Measurements from ENCODE around the gene SPAM1.

The SPAM1 gene

DNA sequence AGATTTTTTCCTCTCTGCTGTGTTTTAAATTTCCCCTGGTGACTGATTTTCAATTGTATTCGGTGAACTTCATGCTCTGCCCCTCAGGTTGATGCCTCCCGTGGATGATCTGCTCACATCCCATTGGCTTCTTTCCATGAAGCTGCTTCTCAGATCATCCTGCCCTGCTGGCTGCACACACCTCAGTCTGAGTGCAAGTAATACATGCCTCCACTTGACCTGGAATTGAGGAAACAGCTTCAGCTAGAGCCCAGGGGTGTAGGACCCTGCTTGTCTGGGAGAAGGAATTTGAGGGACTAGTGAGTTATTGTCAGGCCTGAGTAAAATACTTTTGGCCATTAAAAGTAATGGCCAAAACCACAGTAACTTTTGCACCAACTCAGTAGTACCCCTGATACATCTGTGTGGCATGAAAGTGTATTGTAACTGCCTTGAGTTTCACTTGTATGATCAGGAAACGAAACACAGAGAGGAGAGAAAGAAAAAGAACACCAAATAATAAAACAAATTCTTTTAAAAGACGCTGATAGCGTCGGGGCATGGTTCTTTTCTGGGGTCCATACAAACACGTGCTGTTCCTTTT, 49.4 kb downstream of the SPAM1 start:
- no peak for DNase-seq (ENCODE audit: low read depth)
- H3K4me3 ChIP-seq (ENCODE audit: control insufficient read depth, low read depth, low read length) = no peak overlapping the region
- TF ChIP-seq, protein P1, sequence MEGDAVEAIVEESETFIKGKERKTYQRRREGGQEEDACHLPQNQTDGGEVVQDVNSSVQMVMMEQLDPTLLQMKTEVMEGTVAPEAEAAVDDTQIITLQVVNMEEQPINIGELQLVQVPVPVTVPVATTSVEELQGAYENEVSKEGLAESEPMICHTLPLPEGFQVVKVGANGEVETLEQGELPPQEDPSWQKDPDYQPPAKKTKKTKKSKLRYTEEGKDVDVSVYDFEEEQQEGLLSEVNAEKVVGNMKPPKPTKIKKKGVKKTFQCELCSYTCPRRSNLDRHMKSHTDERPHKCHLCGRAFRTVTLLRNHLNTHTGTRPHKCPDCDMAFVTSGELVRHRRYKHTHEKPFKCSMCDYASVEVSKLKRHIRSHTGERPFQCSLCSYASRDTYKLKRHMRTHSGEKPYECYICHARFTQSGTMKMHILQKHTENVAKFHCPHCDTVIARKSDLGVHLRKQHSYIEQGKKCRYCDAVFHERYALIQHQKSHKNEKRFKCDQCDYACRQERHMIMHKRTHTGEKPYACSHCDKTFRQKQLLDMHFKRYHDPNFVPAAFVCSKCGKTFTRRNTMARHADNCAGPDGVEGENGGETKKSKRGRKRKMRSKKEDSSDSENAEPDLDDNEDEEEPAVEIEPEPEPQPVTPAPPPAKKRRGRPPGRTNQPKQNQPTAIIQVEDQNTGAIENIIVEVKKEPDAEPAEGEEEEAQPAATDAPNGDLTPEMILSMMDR (IDR thresholded peaks at IDR 0.05; ENCODE audit: control insufficient read depth, insufficient read depth, low read depth, low read length, missing control alignments) = no peak

DNA sequence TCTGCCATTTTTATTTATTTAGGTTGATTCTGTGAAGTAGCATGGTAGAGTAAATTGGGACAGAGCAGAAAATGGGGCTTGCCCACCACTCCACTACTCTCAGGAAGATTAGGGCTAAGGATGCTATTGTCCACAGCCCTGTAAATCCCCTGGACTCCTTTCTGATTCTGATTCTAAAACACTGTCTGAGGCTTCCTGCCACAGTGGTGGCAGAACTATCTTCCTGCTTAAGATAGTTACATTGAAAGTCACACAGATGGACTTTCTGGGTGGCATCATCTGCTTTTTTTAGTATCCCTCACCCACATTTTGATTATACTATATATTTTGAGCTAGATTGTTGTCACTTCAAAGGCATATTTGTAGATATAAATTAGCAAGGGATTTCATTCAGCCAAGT, 50.0 kb downstream of the SPAM1 start:
- DNase-seq (ENCODE audit: low read depth) = no peak
- TF ChIP-seq, protein P1 (IDR thresholded peaks at IDR 0.05; ENCODE audit: control insufficient read depth, insufficient read depth, low read depth, low read length, missing control alignments) = no peak
- H3K4me3 ChIP-seq (ENCODE audit: control insufficient read depth, low read depth, low read length) = no peak overlapping the region

DNA sequence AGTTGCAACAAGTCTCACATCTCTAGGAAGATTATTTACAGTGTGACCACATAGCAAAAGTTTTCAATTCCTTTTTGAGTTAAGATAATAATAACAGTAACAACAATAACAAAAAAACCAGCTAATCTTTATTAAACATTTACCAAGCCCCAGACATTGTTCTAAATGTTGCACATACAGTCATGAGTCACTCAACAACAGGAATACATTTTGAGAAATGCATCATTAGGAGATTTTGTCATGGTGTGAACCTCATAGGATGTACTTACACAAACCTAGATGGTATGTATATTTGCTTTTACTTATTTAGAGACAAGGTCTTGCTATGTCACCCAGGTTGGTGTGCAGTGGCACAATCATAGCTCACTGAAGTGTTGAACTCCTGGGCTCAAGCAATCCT, 52.0 kb downstream of the SPAM1 start:
- TF ChIP-seq, protein P1 (IDR thresholded peaks at IDR 0.05; ENCODE audit: control insufficient read depth, insufficient read depth, low read depth, low read length, missing control alignments) = no peak
- no peak overlapping the region for H3K4me3 ChIP-seq (ENCODE audit: control insufficient read depth, low read depth, low read length)
- no peak for DNase-seq (ENCODE audit: low read depth)

DNA sequence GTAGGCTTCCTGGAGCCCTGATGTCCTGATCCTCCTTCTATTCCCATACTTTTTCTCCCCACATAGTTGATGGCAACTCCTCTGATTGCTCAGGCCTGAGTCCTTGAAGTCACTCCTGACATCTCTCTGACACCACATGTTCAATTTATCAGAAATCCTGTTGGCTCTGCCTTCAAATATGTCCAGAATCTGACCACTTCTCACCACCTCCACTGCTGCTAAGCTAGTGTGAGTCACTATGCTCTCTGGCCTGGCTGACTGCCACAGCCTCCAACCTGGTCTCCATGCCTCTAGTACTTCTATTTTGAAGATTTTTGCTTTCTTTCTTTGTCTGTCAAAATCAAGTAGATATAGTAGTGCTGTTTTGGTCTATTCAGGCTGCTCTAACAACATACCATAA, 54.8 kb downstream of the SPAM1 start:
- TF ChIP-seq, protein P1 (IDR thresholded peaks at IDR 0.05; ENCODE audit: control insufficient read depth, insufficient read depth, low read depth, low read length, missing control alignments) = no peak
- no peak for DNase-seq (ENCODE audit: low read depth)
- H3K4me3 ChIP-seq (ENCODE audit: control insufficient read depth, low read depth, low read length) = no peak overlapping the region

DNA sequence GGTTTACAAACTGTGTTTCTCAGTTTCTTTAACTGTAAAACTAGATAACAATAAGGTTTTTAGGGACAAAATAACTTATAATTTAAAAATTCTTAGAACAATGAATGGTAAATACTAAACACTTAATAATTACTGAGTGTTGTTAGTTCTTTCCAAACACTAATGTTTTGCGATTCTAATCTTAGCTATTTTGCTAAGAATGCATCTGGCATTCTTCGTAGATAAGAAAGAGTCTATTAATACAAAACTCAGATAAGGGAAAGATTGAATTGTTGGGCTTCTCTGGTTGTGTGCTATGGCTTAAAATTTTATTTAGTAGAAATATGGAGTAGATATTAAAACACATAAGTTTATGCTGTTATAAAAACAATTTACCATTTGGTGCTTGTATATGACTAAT, 62.4 kb downstream of the SPAM1 start:
- TF ChIP-seq, protein P1 (IDR thresholded peaks at IDR 0.05; ENCODE audit: control insufficient read depth, insufficient read depth, low read depth, low read length, missing control alignments) = no peak
- DNase-seq (ENCODE audit: low read depth) = no peak
- no peak overlapping the region for H3K4me3 ChIP-seq (ENCODE audit: control insufficient read depth, low read depth, low read length)

DNA sequence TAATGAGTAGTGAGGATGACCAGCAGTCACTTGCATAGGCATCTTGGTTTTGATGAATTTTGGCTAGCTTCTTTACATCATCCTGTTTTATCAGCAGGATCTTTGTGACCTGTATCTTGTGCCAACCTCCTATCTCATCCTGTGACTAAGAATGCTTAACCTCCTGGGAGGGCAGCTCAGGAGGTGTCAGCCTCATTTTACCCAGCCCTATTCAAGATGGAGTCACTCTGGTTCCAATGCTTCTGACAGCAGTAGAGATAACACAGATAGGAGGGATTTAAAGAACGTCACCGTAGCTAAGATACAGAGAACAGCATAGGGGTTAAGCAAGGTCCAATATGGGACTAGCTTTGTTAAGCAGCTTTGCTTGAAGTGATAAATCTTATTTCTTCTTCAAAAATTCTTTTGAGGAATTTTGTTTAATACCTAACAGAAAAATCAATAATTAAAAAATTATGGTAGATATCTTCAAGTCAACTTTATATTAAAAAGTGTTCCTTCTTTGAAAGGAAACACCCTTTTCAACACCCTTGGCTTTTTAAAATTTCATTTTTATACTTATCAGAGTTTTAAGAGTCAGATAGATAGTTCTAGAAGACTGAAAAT, 68.0 kb downstream of the SPAM1 start:
- TF ChIP-seq, protein P1 (IDR thresholded peaks at IDR 0.05; ENCODE audit: control insufficient read depth, insufficient read depth, low read depth, low read length, missing control alignments) = no peak
- H3K4me3 ChIP-seq (ENCODE audit: control insufficient read depth, low read depth, low read length) = no peak overlapping the region
- no peak for DNase-seq (ENCODE audit: low read depth)
